OCI-LY7 (cell line): ENCODE data around the gene ZMIZ1. TPM values are rescaled to one million over a fixed set of nuclear protein-coding genes. Genes with fewer than 3 reads are reported as not detected.
"Not testable (repeated sequence)": the region's sequence is repeated elsewhere in the genome, so short reads cannot be mapped to it uniquely, and the experiment has no call there.

ENCODE experiments used
- BruUV-seq: library from RNA; stranded (reverse); fragments of 400-500 nt; replicated peaks from 2 replicates; lab custom pipeline; 2021; lab: Mats Ljungman, UMichigan
- CTCF ChIA-PET: fragments of 300-600 bp; sonication (Branson Sonifier 250); formaldehyde crosslinking; loops from one replicate; lab custom pipeline; 2022; ENCODE audit warnings: antibody characterized with exemption; ENCODE audit not compliant: unreplicated experiment; lab: Charles Lee
- POLR2A ChIA-PET: fragments of 300-600 bp; sonication (Branson Sonifier 250); formaldehyde crosslinking; loops from one replicate; lab custom pipeline; 2022; ENCODE audit warnings: antibody characterized with exemption; lab: Charles Lee
- DNase-seq: peaks from one replicate; pipeline ENCODE4 v3.0.0-alpha.2; 2015; ENCODE audit warnings: low spot score
- H2AFZ ChIP-seq: fragments of 200-600 bp; sonication (generic), shearing (Covaris generic); 2 replicates; pipeline ENCODE4 v1.6.1; 2014; ENCODE audit warnings: mild to moderate bottlenecking, antibody characterized with exemption, low read length, moderate library complexity
- H3K27ac ChIP-seq: fragments of 200-600 bp; sonication (generic); 2 replicates; pipeline ENCODE4 v1.5.1; 2014; ENCODE audit warnings: mixed run types, low read depth, mild to moderate bottlenecking, moderate library complexity, low read length, inconsistent platforms; ENCODE audit not compliant: poor library complexity, severe bottlenecking
- H3K36me3 ChIP-seq: fragments of 200-600 bp; sonication (generic); 2 replicates; pipeline ENCODE4 v1.6.1; 2014; ENCODE audit warnings: mild to moderate bottlenecking, antibody characterized with exemption, low read length, moderate library complexity, mixed read lengths; ENCODE audit not compliant: insufficient read depth
- H3K4me1 ChIP-seq: fragments of 200-600 bp; sonication (generic); 2 replicates; pipeline ENCODE4 v1.5.1; 2014; ENCODE audit warnings: mild to moderate bottlenecking, low read length; ENCODE audit not compliant: insufficient read depth, poor library complexity, severe bottlenecking
- H3K4me2 ChIP-seq: fragments of 200-600 bp; sonication (generic); 2 replicates; pipeline ENCODE4 v1.6.1; 2014; ENCODE audit warnings: mild to moderate bottlenecking, low read length
- H3K4me3 ChIP-seq: fragments of 200-600 bp; sonication (generic); 2 replicates; pipeline ENCODE4 v1.5.1; 2014; ENCODE audit warnings: mild to moderate bottlenecking, low read depth, low read length; ENCODE audit not compliant: poor library complexity, severe bottlenecking
- H3K79me2 ChIP-seq: fragments of 200-600 bp; sonication (generic); 2 replicates; pipeline ENCODE4 v1.6.1; 2016; ENCODE audit warnings: low read depth, mild to moderate bottlenecking, low read length, moderate library complexity, mixed read lengths; ENCODE audit not compliant: insufficient read depth
- H3K9me2 ChIP-seq: fragments of 200-600 bp; sonication (generic); 2 replicates; pipeline ENCODE4 v1.6.1; 2016; ENCODE audit warnings: mild to moderate bottlenecking, low read length, mixed read lengths; ENCODE audit not compliant: insufficient read depth
- H3K9me3 ChIP-seq: fragments of 200-600 bp; sonication (generic); 2 replicates; pipeline ENCODE4 v1.6.1; 2014; ENCODE audit warnings: mild to moderate bottlenecking, mixed run types, low read length, mixed read lengths
- H4K20me1 ChIP-seq: fragments of 200-600 bp; sonication (generic); 2 replicates; pipeline ENCODE4 v1.6.1; 2014; ENCODE audit warnings: mild to moderate bottlenecking, antibody characterized with exemption, low read length, moderate library complexity, mixed read lengths; ENCODE audit not compliant: insufficient read depth
- CTCF ChIP-seq: fragments of 200-600 bp; sonication (generic); conservative IDR thresholded peaks from 2 replicates; pipeline ENCODE4 v1.5.1; 2014; ENCODE audit warnings: mild to moderate bottlenecking, antibody characterized with exemption, low read length, moderate library complexity, mixed read lengths
- EZH2phosphoT487 ChIP-seq: fragments of 200-600 bp; sonication (generic); IDR thresholded peaks from 2 replicates; pipeline ENCODE4 v1.6.1; 2018; ENCODE audit warnings: low read depth, borderline replicate concordance, mild to moderate bottlenecking, mixed run types, antibody characterized with exemption, low read length, moderate library complexity, mixed read lengths
- intact Hi-C: fragments of 100-400 bp; cut with micrococcal nuclease; formaldehyde crosslinking; loops from one replicate; pipeline ENCODE4 v1.10.0; 2022; ENCODE audit not compliant: unreplicated experiment
- total RNA-seq, 2 experiments: library from RNA; depleted of rRNA in 1 of 2; stranded (reverse); fragments of >200 nt in 1 of 2; shearing (Covaris generic) in 1 of 2; gene quantifications; 2 replicates each; pipeline ENCODE4 v1.2.3, GENCODE V29; 2014 to 2022

The ZMIZ1 gene
- total RNA-seq, 2 experiments from 2014 or later: 20.4 to 66.9 TPM

GRCh38 chr10:79030705-79031104 lies 38.1 kb upstream of the ZMIZ1 start:
- no peak for DNase-seq
- H3K4me1 ChIP-seq: no peaks in the 10 kb centered on the region
- intact Hi-C loops: no loop called here
- H3K9me2 ChIP-seq: no peaks in the 10 kb centered on the region
- H3K36me3 ChIP-seq: no peaks in the 10 kb centered on the region
- POLR2A ChIA-PET: interaction anchor here (0.6 kb wide), 1 partner anchor 543 kb away, joined by 3 read pairs; no protein-coding TSS in a partner anchor
- H3K4me2 ChIP-seq: no peak overlapping the region
- H3K9me3 ChIP-seq: no peaks in the 10 kb centered on the region
- no peak overlapping the region for H3K4me3 ChIP-seq
- CTCF ChIA-PET: no interaction called here
- no peaks in the 10 kb centered on the region for H4K20me1 ChIP-seq
- no peak overlapping the region for H2AFZ ChIP-seq
- no peak for TF ChIP-seq CTCF
- no peak for TF ChIP-seq EZH2phosphoT487
- H3K27ac ChIP-seq: no peak overlapping the region
- no TSS peak for BruUV-seq
- H3K79me2 ChIP-seq: no peaks in the 10 kb centered on the region

DNA sequence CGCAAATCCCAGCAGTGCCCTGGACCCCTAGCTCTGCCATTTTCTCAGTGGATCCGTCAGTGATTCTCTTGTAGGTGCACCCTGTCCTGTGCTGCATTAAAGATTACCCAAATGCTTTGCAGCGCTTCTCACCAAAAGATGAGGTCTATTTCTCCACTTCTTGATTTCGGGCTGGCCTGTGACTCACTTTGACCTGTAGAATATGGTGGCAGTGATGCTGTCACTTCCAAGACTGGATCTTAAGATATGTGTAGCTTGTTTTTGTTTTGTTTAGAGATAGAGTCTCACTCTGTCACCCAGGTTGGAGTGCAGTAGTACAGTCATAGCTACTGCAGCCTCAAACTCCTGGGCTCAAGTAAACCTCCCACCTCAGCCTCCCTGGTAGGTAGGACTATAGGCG lies 37.0 kb upstream of the ZMIZ1 start:
- TF ChIP-seq EZH2phosphoT487 (no peak), CTCF (no peak)
- intact Hi-C loops: no loop called here
- no peak overlapping the region for H3K27ac ChIP-seq
- ChIA-PET POLR2A (interaction anchor here (1.5 kb wide), 1 partner anchor 9 kb away, joined by 5 read pairs; no protein-coding TSS in a partner anchor), CTCF (no interaction called here)
- no peaks in the 10 kb centered on the region for H3K79me2 ChIP-seq
- DNase-seq: no peak
- no peaks in the 10 kb centered on the region for H3K4me1 ChIP-seq
- no TSS peak for BruUV-seq
- H3K9me3 ChIP-seq: no peaks in the 10 kb centered on the region
- H3K9me2 ChIP-seq: no peaks in the 10 kb centered on the region
- no peak overlapping the region for H2AFZ ChIP-seq
- no peak overlapping the region for H3K4me3 ChIP-seq
- H3K4me2 ChIP-seq: no peak overlapping the region
- H3K36me3 ChIP-seq: no peaks in the 10 kb centered on the region
- H4K20me1 ChIP-seq: no peaks in the 10 kb centered on the region

DNA sequence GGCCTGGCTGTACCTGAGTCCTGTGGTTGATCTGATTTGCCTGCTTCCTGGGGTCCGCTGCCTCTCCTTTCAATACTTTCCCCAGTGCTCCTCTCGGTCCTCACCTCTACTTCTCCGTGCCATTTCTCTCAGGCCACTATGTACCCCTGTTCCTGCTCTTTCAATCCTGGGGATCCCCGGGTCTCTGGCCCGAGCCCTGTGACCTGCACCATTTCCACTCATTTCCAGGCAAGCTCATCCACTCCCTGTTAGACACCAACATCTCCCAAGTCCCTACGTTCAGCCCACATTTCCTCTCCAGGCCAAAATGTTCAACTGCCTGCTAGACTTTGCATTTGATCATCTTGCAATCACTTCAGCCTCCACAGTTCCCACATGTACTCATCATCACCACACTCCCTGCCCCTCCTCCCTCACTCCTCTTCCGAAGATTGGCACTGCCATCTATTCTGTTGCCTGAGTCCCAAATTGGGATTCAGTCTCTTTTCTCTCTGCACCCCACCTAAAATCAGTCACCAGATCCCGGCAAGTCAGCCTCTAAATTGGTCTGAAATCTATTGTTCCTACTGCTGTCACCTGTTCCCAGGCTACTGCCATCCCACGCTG lies 34.4 kb upstream of the ZMIZ1 start:
- POLR2A ChIA-PET: no interaction called here
- intact Hi-C loops: no loop called here
- H3K36me3 ChIP-seq: no peaks in the 10 kb centered on the region
- no peak overlapping the region for H3K4me3 ChIP-seq
- no peak overlapping the region for H3K4me2 ChIP-seq
- no peaks in the 10 kb centered on the region for H3K4me1 ChIP-seq
- H4K20me1 ChIP-seq: no peaks in the 10 kb centered on the region
- BruUV-seq: no TSS peak
- DNase-seq: no peak
- no peak for TF ChIP-seq CTCF
- TF ChIP-seq EZH2phosphoT487: no peak
- no peaks in the 10 kb centered on the region for H3K9me3 ChIP-seq
- H2AFZ ChIP-seq: no peak overlapping the region
- H3K9me2 ChIP-seq: no peaks in the 10 kb centered on the region
- H3K79me2 ChIP-seq: no peaks in the 10 kb centered on the region
- H3K27ac ChIP-seq: no peak overlapping the region
- CTCF ChIA-PET: no interaction called here

- CTCF ChIA-PET, H3K9me2 ChIP-seq, BruUV-seq, H3K79me2 ChIP-seq, H3K9me3 ChIP-seq, H2AFZ ChIP-seq, POLR2A ChIA-PET, H4K20me1 ChIP-seq, H3K36me3 ChIP-seq, H3K27ac ChIP-seq, intact Hi-C loops, DNase-seq, H3K4me2 ChIP-seq, H3K4me1 ChIP-seq, H3K4me3 ChIP-seq: not testable (repeated sequence)
Observed at GRCh38 chr10:79036416-79036815, 32.4 kb upstream of the ZMIZ1 start.
